ENCODE data around the gene PPP1R8. TPM values are rescaled to one million over a fixed set of nuclear protein-coding genes. Genes with fewer than 3 reads are reported as not detected.

The PPP1R8 gene
- total RNA-seq, 1 donor from 2014 or later = 42.9 TPM

DNA sequence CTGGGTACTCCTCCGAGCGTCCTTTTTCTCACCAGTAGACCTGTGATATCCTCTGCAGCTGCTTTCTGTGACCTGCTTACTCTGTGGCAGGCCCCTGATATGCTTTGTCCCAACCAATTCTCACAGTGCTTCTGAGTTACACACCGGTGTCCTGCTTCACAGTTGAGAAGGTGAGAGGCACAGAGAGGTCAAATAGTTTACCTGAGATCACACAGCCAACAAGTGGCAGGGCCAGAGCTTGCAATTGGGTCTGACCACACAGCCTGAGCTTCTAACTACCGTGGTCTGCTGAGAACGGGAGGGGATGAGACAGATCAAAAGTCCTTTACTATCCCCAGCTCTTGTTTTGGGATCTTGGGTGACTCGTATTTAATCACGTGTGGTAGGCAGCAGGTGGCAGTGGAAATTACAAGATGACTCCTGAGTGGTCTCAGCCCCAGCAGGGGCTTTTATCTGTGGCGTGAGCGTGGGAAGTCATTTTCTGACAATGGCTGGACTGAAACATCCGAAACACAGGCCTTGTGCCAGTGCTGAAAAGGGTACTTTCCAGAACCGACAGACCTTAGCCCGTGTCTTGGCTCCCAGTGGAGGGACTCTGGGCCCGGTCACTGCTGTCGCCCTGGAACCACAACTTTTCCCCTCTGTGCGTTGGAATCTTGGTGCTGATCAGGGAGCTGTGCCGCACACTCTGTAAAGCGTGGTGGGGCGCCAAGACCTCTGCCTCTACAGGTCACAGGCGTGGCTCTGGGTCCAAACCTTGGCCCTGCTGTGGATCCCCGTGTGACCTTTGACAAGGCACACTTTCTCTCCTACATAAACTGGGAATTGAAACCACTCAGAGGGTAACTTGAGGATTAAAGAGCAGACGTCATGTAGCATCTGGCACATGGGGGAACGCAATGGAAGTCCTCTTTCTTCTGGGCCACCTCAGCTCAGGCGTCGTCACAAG lies 53.7 kb downstream of the PPP1R8 start:
- H3K36me3 Mint-ChIP-seq = peaks cover 4% of the 10 kb centered on the region
- no peaks in the 10 kb centered on the region for H3K9me3 Mint-ChIP-seq
- no peaks in the 10 kb centered on the region for H3K4me1 Mint-ChIP-seq
- H3K27ac Mint-ChIP-seq = no peak overlapping the region
- H3K27me3 Mint-ChIP-seq (ENCODE audit: low read depth) = no peaks in the 10 kb centered on the region
- H3K4me3 Mint-ChIP-seq = no peak overlapping the region
- TF ChIP-seq, protein P1, sequence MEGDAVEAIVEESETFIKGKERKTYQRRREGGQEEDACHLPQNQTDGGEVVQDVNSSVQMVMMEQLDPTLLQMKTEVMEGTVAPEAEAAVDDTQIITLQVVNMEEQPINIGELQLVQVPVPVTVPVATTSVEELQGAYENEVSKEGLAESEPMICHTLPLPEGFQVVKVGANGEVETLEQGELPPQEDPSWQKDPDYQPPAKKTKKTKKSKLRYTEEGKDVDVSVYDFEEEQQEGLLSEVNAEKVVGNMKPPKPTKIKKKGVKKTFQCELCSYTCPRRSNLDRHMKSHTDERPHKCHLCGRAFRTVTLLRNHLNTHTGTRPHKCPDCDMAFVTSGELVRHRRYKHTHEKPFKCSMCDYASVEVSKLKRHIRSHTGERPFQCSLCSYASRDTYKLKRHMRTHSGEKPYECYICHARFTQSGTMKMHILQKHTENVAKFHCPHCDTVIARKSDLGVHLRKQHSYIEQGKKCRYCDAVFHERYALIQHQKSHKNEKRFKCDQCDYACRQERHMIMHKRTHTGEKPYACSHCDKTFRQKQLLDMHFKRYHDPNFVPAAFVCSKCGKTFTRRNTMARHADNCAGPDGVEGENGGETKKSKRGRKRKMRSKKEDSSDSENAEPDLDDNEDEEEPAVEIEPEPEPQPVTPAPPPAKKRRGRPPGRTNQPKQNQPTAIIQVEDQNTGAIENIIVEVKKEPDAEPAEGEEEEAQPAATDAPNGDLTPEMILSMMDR (IDR thresholded peaks at IDR 0.05; ENCODE audit: unreplicated experiment) = no peak
- DNase-seq (ENCODE audit: low spot score in 2 of 2, unreplicated experiment in 2 of 2) = no peak

DNA sequence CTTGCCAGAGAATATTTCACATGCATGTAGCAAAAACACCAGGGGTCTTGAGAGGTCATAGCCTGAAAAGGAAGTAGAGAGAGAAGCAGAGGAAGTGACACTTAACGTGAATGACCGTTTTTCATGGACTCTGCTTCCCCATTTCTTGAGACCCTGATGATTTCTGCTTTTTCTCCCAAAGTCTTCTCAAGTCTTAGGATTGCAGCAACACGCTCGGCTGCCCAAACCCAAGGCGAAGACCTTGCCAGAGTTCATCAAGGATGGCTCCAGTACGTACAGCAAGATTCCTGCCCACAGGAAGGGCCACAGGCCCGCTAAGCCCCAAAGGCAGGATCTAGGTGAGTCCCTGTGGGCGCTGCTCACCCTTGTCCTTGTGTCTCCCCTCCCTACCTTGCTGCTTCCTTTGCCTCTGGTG lies 54.5 kb downstream of the PPP1R8 start:
- no peak overlapping the region for H3K27ac Mint-ChIP-seq
- DNase-seq (ENCODE audit: low spot score in 2 of 2, unreplicated experiment in 2 of 2) = no peak
- peaks cover 4% of the 10 kb centered on the region for H3K36me3 Mint-ChIP-seq
- TF ChIP-seq, protein P1 (IDR thresholded peaks at IDR 0.05; ENCODE audit: unreplicated experiment) = no peak
- H3K9me3 Mint-ChIP-seq = no peaks in the 10 kb centered on the region
- H3K4me1 Mint-ChIP-seq = no peaks in the 10 kb centered on the region
- no peaks in the 10 kb centered on the region for H3K27me3 Mint-ChIP-seq (ENCODE audit: low read depth)
- no peak overlapping the region for H3K4me3 Mint-ChIP-seq

DNA sequence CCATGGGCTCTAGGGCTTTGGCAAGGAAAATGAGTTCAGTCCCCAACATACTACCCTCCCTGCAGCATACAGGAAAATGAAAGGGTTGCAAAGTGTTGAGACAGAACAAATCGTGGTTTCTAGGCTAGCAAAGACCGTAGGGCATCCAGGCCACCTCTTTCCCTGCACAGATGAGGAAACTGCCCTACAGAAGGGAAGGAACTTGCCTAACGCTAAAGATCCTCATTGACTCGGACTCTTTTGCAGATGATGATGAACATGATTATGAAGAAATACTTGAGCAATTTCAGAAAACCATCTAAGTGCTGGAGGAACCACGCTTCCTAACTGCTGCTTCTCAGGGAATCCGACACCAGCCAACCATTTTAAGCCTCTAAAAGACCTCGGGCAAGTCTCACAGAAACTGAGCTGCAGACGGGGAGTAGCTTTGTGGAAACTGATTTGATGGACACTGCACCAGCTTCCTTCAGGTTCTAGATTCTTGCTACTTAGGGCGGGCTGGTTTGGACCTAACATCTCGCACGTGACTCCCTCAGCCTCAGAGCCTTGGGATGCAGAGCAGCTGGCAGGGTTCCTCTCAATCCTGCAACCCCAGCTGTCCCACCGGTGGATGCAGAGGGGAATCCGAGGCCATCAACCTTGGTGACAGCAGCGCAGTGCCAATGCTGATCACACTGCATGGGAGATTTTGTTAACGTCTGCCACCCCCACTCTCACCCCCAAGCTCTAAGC lies 55.2 kb downstream of the PPP1R8 start:
- no peaks in the 10 kb centered on the region for H3K27me3 Mint-ChIP-seq (ENCODE audit: low read depth)
- H3K4me3 Mint-ChIP-seq = no peak overlapping the region
- H3K27ac Mint-ChIP-seq = no peak overlapping the region
- H3K36me3 Mint-ChIP-seq = peaks cover 7% of the 10 kb centered on the region
- no peaks in the 10 kb centered on the region for H3K9me3 Mint-ChIP-seq
- H3K4me1 Mint-ChIP-seq = no peaks in the 10 kb centered on the region
- DNase-seq (ENCODE audit: low spot score in 2 of 2, unreplicated experiment in 2 of 2) = no peak
- TF ChIP-seq, protein P1 (IDR thresholded peaks at IDR 0.05; ENCODE audit: unreplicated experiment) = no peak

DNA sequence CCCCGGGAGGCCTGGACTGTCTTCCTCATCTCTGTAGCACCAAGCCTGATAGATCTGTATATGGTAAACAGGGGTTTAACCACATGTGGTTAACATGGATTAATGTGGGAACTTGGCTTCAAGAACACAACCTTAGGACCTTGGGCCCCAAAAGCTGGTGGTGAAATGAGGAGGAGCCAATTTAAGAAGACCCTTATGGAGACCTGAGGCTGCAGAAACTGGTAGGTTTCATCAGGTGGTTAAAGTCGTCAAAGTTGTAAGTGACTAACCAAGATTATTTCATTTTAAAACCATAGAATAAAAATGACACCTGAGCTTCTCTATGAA lies 55.7 kb downstream of the PPP1R8 start:
- no peaks in the 10 kb centered on the region for H3K9me3 Mint-ChIP-seq
- H3K4me3 Mint-ChIP-seq = no peak overlapping the region
- H3K36me3 Mint-ChIP-seq = peaks cover 10% of the 10 kb centered on the region
- H3K27ac Mint-ChIP-seq = no peak overlapping the region
- H3K4me1 Mint-ChIP-seq = no peaks in the 10 kb centered on the region
- no peaks in the 10 kb centered on the region for H3K27me3 Mint-ChIP-seq (ENCODE audit: low read depth)
- DNase-seq (ENCODE audit: low spot score in 2 of 2, unreplicated experiment in 2 of 2) = no peak
- TF ChIP-seq, protein P1 (IDR thresholded peaks at IDR 0.05; ENCODE audit: unreplicated experiment) = no peak

DNA sequence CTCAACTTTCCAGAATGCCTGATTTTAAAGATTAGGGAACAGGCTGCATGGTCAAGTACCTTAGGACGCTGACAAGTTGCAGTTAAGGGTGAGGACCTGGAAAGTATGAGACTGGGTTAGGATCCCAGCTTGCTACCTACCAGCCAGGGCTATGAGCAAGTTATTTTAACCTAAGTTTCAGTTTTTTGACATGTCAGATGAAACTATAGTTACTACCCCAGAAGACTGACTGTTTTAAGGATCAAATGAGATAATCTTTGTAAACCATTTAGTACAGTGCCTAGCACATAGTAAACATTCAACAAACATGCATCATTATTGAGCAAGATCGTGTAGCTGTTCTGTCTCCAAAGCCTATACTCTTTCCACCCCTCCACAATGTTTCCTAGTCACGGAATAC lies 56.2 kb downstream of the PPP1R8 start:
- TF ChIP-seq, protein P1 (IDR thresholded peaks at IDR 0.05; ENCODE audit: unreplicated experiment) = no peak
- no peak overlapping the region for H3K4me3 Mint-ChIP-seq

More for the DNA sequence above, 56.2 kb downstream of the PPP1R8 start:
- DNase-seq (ENCODE audit: low spot score in 2 of 2, unreplicated experiment in 2 of 2) = no peak
- H3K36me3 Mint-ChIP-seq = peaks cover 14% of the 10 kb centered on the region
- H3K4me1 Mint-ChIP-seq = no peaks in the 10 kb centered on the region
- H3K27me3 Mint-ChIP-seq (ENCODE audit: low read depth) = no peaks in the 10 kb centered on the region
- no peak overlapping the region for H3K27ac Mint-ChIP-seq
- H3K9me3 Mint-ChIP-seq = no peaks in the 10 kb centered on the region
